GM21619 (cell line): ENCODE data around the gene ITGB6.

Experiments used
- ATAC-seq: cut with Tn5 transposase; IDR thresholded peaks from one replicate; pipeline ENCODE4 v1.9.1; 2021; ENCODE audit not compliant: unreplicated experiment

Gene ITGB6

DNA sequence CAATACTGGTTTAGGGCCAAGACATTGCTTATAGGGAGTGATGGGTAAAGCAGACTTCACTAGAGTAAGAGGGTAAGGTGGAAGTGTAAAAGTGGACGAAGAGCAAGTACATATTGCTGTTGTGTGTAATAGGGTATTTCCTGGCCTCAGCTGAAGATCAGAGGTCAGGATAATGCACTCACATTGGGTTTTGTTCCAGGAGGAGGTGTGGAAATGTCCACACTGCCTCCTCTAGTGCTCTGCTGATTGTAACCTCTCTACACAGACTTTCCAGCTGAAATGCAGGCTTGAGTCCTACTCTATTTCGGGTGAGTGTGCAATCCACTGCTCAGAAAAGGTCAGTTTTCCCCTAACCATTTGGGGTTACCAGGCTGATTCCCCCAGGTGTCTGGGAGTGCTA lies 96.0 kb downstream of the ITGB6 start:
- ATAC-seq = no peak

- ATAC-seq = no peak
Measured at GRCh38 chr2:160097326-160097725, 102.7 kb downstream of the ITGB6 start.

- no peak for ATAC-seq
Measured at GRCh38 chr2:160096409-160096808, 103.7 kb downstream of the ITGB6 start.

DNA sequence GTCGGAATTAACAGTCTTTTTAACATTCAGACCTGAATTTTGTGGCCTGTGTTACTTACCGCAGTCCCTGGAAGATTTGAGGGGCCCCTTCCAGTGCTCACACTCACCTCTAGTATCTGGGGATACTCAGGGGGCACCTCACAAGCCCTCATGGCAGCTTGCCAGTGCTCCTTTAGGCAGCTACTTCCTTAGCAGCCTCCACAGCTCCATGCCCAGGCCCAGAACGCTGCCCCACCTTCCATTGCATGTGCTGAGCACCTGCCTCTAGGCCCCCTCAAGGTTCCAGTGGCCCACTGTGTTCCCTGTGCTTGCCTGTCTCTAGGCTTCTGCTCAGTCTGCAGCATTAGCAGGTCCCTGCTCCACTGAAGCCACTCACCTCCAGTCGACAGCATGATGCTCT lies 107.6 kb downstream of the ITGB6 start:
- ATAC-seq = no peak

GRCh38 chr2:160091381-160091780 lies 108.7 kb downstream of the ITGB6 start:
- no peak for ATAC-seq

DNA sequence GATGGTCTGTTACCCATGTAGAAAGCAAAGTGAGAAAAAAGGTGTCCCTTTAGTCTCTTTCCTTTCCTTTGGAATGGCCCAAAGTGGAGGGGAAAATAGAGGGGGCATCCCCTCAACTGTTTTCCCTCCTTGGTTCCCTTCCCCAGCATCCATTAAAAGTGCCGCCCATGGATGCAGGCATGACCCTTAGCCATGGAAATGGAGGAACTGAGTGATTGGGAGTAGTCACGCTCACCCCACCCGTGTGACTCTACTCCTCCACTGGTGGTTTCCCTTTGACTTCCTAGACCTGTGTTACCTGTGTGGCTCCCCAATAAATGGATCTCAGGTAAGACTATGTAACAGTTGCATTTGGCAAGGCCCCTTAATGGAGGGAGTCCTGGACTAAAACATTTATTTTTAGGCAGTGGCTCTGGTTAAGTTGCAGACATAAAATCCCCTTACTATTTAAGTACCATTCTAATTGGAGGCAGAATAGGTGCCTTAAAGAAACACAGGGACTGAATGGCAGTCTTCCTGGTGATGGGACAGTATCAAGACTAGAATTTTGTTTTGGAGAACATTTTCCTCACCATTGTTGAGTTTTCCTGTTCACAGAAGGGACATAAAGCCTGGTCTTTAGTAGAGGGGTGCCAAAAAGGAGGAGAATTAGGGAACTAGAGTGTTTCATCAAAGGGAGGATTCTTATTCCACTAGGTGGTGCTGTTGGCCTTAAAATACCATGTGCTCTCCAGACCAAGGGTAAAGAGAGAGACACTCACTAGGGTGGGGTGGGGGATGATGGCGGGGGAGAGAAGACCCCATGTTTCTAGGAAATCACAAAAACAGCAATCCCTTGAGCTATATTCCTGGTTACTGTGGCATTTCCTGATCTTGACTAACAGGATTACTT lies 112.0 kb downstream of the ITGB6 start:
- no peak for ATAC-seq

DNA sequence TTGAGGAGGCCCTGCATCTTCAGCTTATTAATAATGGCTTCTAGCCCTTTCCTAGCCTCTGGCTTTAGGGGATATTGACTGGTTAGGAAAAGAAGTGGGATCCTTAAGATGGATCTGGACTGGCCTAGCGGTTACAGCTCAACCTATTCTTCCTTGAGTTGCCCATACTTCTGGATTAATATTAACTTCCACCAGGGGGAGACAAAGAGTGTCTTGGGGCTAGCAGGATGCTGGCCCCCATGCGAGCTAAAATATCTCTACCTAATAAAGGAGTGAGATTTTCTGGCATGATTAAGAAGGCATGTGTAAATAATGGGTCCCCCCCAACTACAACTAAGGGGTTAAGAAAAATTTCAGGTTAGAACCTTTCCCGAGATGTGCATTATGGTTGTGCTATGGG lies 114.4 kb downstream of the ITGB6 start:
- no peak for ATAC-seq

DNA sequence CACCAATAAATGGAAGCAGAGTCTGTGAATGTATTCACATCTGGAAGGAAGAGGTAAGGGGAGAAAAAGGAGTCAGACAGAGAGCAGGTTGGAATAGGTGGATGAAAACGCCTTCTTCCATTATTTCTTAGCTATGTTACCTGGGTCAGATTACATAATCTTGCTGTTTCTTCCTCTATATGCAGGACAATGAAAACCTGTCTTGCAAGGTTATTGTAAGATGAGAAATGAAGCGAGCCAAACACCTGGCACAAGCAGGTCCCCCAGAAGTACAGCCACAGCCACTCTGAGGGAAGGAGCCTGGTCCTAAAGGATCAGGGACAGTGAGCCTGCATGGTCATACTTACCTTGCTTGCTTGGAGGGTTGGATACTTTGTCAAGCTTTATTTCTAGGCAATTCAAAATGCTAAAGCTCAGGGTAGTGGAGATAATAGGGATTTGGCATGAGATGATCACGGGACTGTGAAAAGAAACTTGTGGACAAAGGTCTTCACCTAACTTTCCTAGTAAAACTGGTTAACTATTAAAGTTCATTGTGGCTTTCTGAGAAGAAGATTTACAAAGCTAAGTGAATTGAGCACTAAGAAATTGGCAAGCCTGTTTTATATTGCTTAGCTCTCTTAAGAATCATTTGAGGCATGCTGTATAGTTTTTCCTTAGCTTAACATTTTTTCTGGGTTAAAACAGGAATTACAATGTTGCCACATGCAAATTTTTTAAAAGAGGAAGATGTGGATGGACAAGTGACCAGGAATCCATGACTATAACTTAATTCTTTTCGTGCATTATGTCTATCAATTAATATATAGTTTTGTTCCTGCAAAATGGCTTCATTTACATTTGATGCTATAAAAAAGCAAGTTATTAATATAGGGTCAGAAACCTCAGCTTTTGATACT lies 121.9 kb downstream of the ITGB6 start:
- no peak for ATAC-seq

DNA sequence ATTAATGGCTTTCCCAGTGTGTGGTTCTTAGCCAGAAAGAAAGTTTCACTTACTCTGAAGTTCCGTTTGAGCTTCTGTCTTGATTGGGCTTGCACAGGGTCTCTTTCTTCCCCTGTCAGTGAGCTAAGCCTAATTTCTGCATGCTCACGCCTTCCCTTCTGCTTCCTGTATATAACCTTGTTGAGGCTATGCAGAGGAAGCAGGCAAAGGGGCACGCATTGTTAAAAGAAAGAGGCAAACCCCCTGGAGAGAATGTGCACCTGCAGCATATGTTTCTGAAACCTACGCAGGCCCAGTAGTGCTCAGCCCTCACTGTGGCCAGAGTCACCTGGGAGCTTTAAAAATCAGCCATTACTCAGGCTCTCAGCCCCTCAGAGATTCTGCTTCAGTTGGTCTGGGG lies 123.2 kb downstream of the ITGB6 start:
- no peak for ATAC-seq

- no peak for ATAC-seq
Measured at GRCh38 chr2:160076241-160076640, 123.8 kb downstream of the ITGB6 start.

- no peak for ATAC-seq
Measured at GRCh38 chr2:160075171-160075570, 124.9 kb downstream of the ITGB6 start.

DNA sequence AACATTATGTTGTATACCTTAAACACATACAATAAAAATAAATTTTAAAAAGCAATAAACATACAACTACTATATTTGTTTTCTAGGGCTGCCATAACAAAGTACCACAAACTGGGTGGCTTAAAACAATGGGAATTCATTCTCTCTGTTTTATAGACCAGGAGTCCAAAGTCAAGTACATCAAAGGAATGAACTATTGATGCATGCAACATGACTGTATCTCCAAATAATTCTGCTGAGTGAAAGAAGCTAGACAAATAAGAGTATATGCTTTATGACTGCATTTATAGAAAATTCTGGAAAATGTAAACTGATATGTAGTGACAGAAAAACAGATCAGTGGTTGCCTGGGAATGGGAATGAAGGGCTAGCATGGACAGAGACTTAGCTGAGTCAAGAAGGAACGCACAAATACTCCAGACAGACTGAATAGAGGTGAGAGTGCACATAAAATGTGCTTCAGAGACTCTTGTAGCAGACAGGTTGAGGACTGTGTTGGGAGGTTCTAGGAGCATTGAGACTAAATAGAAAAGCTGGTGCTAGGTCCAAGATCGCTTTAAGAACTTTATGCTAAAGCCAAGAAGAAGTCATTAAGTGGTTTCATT lies 126.7 kb downstream of the ITGB6 start:
- no peak for ATAC-seq

- no peak for ATAC-seq
Measured at GRCh38 chr2:160068906-160069305, 131.2 kb downstream of the ITGB6 start.

DNA sequence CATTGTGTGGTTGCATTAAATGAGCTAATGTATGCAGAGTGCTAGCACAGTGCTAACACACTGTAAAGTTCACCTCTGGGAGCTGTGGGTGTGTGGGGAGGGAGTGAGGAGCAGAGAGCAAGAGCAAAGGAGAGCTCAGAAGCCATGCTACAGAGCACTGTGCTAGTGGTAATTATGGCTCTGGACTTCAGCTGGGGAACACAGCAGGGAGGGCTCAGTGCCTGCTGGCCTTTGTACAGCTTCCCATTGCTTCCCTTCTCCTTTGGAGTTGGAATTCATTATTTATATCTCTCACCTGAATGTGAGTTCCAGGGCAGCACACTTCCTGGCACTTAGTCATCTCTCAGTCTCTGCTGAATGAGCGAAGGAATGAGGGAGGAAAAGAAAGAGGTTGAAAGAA lies 135.2 kb downstream of the ITGB6 start:
- ATAC-seq = no peak

- ATAC-seq = no peak
Measured at GRCh38 chr2:160063879-160064612, 136.0 kb downstream of the ITGB6 start.

GRCh38 chr2:160063271-160063670 lies 136.8 kb downstream of the ITGB6 start:
- no peak for ATAC-seq

GRCh38 chr2:160062292-160063005 lies 137.6 kb downstream of the ITGB6 start, which contains the start of gene PLA2R1:
TSS of gene PLA2R1 (minus strand) at chr2:160062615. CDS start at chr2:160062403, 212 bp downstream.
- no peak for ATAC-seq

DNA sequence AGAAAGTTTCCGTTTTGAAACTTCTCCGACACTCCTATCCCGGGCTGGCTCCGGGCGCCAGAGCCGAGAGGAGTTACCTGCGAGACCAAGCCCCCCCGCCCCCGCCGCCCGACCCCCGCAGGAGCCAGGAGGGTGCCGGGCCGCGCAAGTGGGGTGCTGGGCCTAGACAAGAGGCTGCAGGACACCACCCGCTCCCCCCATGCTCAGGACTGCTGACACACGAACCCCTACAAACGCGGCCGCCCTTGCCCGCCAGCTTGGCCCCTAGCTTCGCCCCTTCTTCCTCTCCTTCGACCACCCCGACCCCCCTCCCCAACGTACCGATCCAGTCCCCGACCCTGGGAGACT lies 138.2 kb downstream of the ITGB6 start:
- no peak for ATAC-seq

- no peak for ATAC-seq
Measured at GRCh38 chr2:160061533-160061932, 138.5 kb downstream of the ITGB6 start.

GRCh38 chr2:160060297-160060696 lies 139.8 kb downstream of the ITGB6 start:
- ATAC-seq = no peak
